H9 (cell line): ENCODE measurements around the gene POU2AF1. TPM values are rescaled to one million over a fixed set of nuclear protein-coding genes. Genes with fewer than 3 reads are reported as not detected.

Experiments
- DNase-seq: peaks from one replicate; pipeline ENCODE4 v3.0.0-alpha.2; 2017
- H2AFZ ChIP-seq: one replicate; pipeline ENCODE4 v1.6.1; 2013; ENCODE audit warnings: mild to moderate bottlenecking, low read length, control low read depth, moderate library complexity
- H2AK5ac ChIP-seq: 2 replicates; pipeline ENCODE4 v1.6.1; 2013; ENCODE audit warnings: low read length, control low read depth, mixed read lengths; ENCODE audit not compliant: insufficient read length
- H2BK120ac ChIP-seq: one replicate; pipeline ENCODE4 v1.6.1; 2013; ENCODE audit warnings: low read depth, mild to moderate bottlenecking, low read length, control low read depth, inconsistent platforms; ENCODE audit not compliant: poor library complexity, severe bottlenecking
- H2BK12ac ChIP-seq: 2 replicates; pipeline ENCODE4 v1.6.1; 2013; ENCODE audit warnings: low read length, control low read depth, mixed read lengths, low read depth; ENCODE audit not compliant: insufficient read length
- H2BK15ac ChIP-seq: 2 replicates; pipeline ENCODE4 v1.6.1; 2013; ENCODE audit warnings: low read depth, low read length, control low read depth
- H2BK20ac ChIP-seq: one replicate; pipeline ENCODE4 v1.6.1; 2013; ENCODE audit warnings: low read depth, mild to moderate bottlenecking, low read length, control low read depth, inconsistent platforms; ENCODE audit not compliant: poor library complexity, severe bottlenecking
- H2BK5ac ChIP-seq: 2 replicates; pipeline ENCODE4 v1.6.1; 2013; ENCODE audit warnings: low read length, control low read depth, mixed read lengths; ENCODE audit not compliant: insufficient read length
- H3K14ac ChIP-seq: 2 replicates; pipeline ENCODE4 v1.6.1; 2013; ENCODE audit warnings: low read length, control low read depth; ENCODE audit not compliant: insufficient read depth
- H3K18ac ChIP-seq: 2 replicates; pipeline ENCODE4 v1.6.1; 2013; ENCODE audit warnings: low read depth, mild to moderate bottlenecking, mixed read lengths, low read length, control low read depth; ENCODE audit not compliant: insufficient read length
- H3K23ac ChIP-seq: 2 replicates; pipeline ENCODE4 v1.6.1; 2013; ENCODE audit warnings: low read length, control low read depth, mixed read lengths, low read depth; ENCODE audit not compliant: insufficient read length
- H3K23me2 ChIP-seq: 2 replicates; pipeline ENCODE4 v1.6.1; 2013; ENCODE audit warnings: low read depth, mild to moderate bottlenecking, mixed read lengths, low read length, control low read depth; ENCODE audit not compliant: insufficient read length, poor library complexity, severe bottlenecking
- H3K27ac ChIP-seq: 2 replicates; pipeline ENCODE4 v1.5.1; 2013; ENCODE audit warnings: low read length, control low read depth, mixed read lengths, low read depth; ENCODE audit not compliant: insufficient read length
- H3K27me3 ChIP-seq: 2 replicates; pipeline ENCODE4 v1.6.1; 2013; ENCODE audit warnings: low read length, control low read depth, inconsistent platforms; ENCODE audit not compliant: insufficient read depth
- H3K4ac ChIP-seq: 2 replicates; pipeline ENCODE4 v1.6.1; 2013; ENCODE audit warnings: low read depth, mild to moderate bottlenecking, control low read depth, inconsistent platforms, low read length, moderate library complexity
- H3K4me1 ChIP-seq: 2 replicates; pipeline ENCODE4 v1.6.1; 2013; ENCODE audit warnings: low read length, control low read depth, inconsistent platforms; ENCODE audit not compliant: insufficient read depth
- H3K4me2 ChIP-seq: 2 replicates; pipeline ENCODE4 v1.6.1; 2013; ENCODE audit warnings: low read length, control low read depth, mixed read lengths; ENCODE audit not compliant: insufficient read length, insufficient read depth
- H3K56ac ChIP-seq: 2 replicates; pipeline ENCODE4 v1.6.1; 2013; ENCODE audit warnings: low read depth, mild to moderate bottlenecking, mixed read lengths, low read length, control low read depth; ENCODE audit not compliant: insufficient read length
- H3K79me1 ChIP-seq: 2 replicates; pipeline ENCODE4 v1.6.1; 2013; ENCODE audit warnings: low read depth, mild to moderate bottlenecking, moderate library complexity, low read length, control low read depth, inconsistent platforms; ENCODE audit not compliant: insufficient read depth, poor library complexity, severe bottlenecking
- H3K79me2 ChIP-seq: 2 replicates; pipeline ENCODE4 v1.6.1; 2013; ENCODE audit warnings: low read length, control low read depth, inconsistent platforms; ENCODE audit not compliant: insufficient read depth
- H3K9ac ChIP-seq: 2 replicates; pipeline ENCODE4 v1.6.1; 2013; ENCODE audit warnings: low read length, control low read depth, mixed read lengths; ENCODE audit not compliant: insufficient read length; ENCODE audit errors: extremely low read depth
- H3K9me3 ChIP-seq: one replicate; pipeline ENCODE4 v1.6.1; 2013; ENCODE audit warnings: low read depth, low read length, inconsistent platforms; ENCODE audit not compliant: control insufficient read depth
- H3T11ph ChIP-seq: one replicate; pipeline ENCODE4 v1.6.1; 2013; ENCODE audit warnings: mild to moderate bottlenecking, low read length, control low read depth, inconsistent platforms
- H4K20me1 ChIP-seq: one replicate; pipeline ENCODE4 v1.6.1; 2013; ENCODE audit not compliant: control insufficient read depth, insufficient read length, insufficient read depth
- H4K5ac ChIP-seq: 2 replicates; pipeline ENCODE4 v1.6.1; 2013; ENCODE audit warnings: low read depth, mild to moderate bottlenecking, mixed read lengths, low read length, control low read depth; ENCODE audit not compliant: insufficient read length
- H4K8ac ChIP-seq: replicated peaks from 2 replicates; pipeline ENCODE4 v1.6.1; 2013; ENCODE audit warnings: low read length, control low read depth, mixed read lengths, low read depth; ENCODE audit not compliant: insufficient read length
- H4K91ac ChIP-seq: 2 replicates; pipeline ENCODE4 v1.6.1; 2013; ENCODE audit warnings: low read depth, mild to moderate bottlenecking, moderate library complexity, mixed read lengths, low read length, control low read depth; ENCODE audit not compliant: insufficient read length
- H3K27ac Mint-ChIP-seq, 3 experiments: 2 replicates in 2 of 3; 3 replicates in 1 of 3; pipeline ENCODE4 v1.8.0; 2020 to 2021; ENCODE audit warnings: mixed read lengths in 3 of 3, mild to moderate bottlenecking in 1 of 3, moderate library complexity in 1 of 3
- H3K27me3 Mint-ChIP-seq: 2 replicates; pipeline ENCODE4 v1.8.0; 2021; ENCODE audit warnings: low read depth, mild to moderate bottlenecking, moderate library complexity, mixed read lengths
- H3K36me3 Mint-ChIP-seq, 3 experiments: 2 replicates in 2 of 3; 3 replicates in 1 of 3; pipeline ENCODE4 v1.8.0; 2020 to 2021; ENCODE audit warnings: low read depth in 3 of 3, mixed read lengths in 3 of 3; ENCODE audit not compliant: insufficient read depth in 1 of 3
- H3K4me1 Mint-ChIP-seq, 2 experiments: 2 replicates each; pipeline ENCODE4 v1.8.0; 2020; ENCODE audit warnings: mixed read lengths in 2 of 2
- H3K4me3 Mint-ChIP-seq, 2 experiments: 2 replicates in 1 of 2; 3 replicates in 1 of 2; pipeline ENCODE4 v1.8.0; 2020 to 2021; ENCODE audit warnings: mild to moderate bottlenecking in 2 of 2, mixed read lengths in 2 of 2, moderate library complexity in 1 of 2
- H3K9me3 Mint-ChIP-seq, 2 experiments: 2 replicates in 1 of 2; 3 replicates in 1 of 2; pipeline ENCODE4 v1.8.0; 2020; ENCODE audit warnings: mild to moderate bottlenecking in 2 of 2, mixed read lengths in 2 of 2, moderate library complexity in 1 of 2
- CTCF ChIP-seq: fragments of 200-600 bp; sonication (generic); conservative IDR thresholded peaks from 3 replicates; pipeline ENCODE4 v1.8.0; 2021; ENCODE audit warnings: antibody characterized with exemption, mild to moderate bottlenecking
- WGBS: extraction: QIAGEN DNeasy Blood & Tissue Kit; methylation state at CpG from one replicate; pipeline ENCODE4 v1.1.7; 2013; ENCODE audit warnings: missing lambda C conversion rate, low lambda C conversion rate, mixed read lengths; ENCODE audit not compliant: insufficient read length; ENCODE audit errors: extremely low coverage; 5-methylcytosine and 5-hydroxymethylcytosine counted together
- total RNA-seq: library from RNA; stranded (reverse); gene quantifications from 2 replicates; pipeline ENCODE4 v1.2.1, GENCODE V29; 2021

Gene POU2AF1
- total RNA-seq, 1 experiment from 2014 or later = not detected

GRCh38 chr11:111406091-111406490 lies 27.0 kb upstream of the POU2AF1 start:
- H3K79me2 ChIP-seq = no peaks in the 10 kb centered on the region
- no peak overlapping the region for H2AFZ ChIP-seq
- H3K4me3 Mint-ChIP-seq = no peak overlapping the region
- H2BK5ac ChIP-seq = no peak overlapping the region
- no peak overlapping the region for H3K27ac ChIP-seq
- H4K91ac ChIP-seq = no peak overlapping the region
- H3T11ph ChIP-seq = no peak overlapping the region
- WGBS = no CpG with 5 or more reads among the region's 2 CpGs
- H3K4me1 Mint-ChIP-seq = peaks cover 3 to 4% of the 10 kb centered on the region in 2 experiments; a peak in 3 of 4 replicates
- H4K5ac ChIP-seq = no peak overlapping the region
- no peak overlapping the region for H3K56ac ChIP-seq
- H3K27me3 ChIP-seq = no peaks in the 10 kb centered on the region
- no peak for DNase-seq
- TF ChIP-seq CTCF = no peak
- no peak overlapping the region for H3K14ac ChIP-seq
- H3K4ac ChIP-seq = no peak overlapping the region
- H2BK20ac ChIP-seq = no peak overlapping the region
- H3K9me3 ChIP-seq = no peaks in the 10 kb centered on the region
- no peak overlapping the region for H4K8ac ChIP-seq
- no peaks in the 10 kb centered on the region for H3K36me3 Mint-ChIP-seq
- H4K20me1 ChIP-seq = no peaks in the 10 kb centered on the region
- no peak overlapping the region for H3K23ac ChIP-seq
- H2BK15ac ChIP-seq = no peak overlapping the region
- H3K27me3 Mint-ChIP-seq = no peaks in the 10 kb centered on the region; the same call in 1 of the 2 replicates
- no peak overlapping the region for H2BK12ac ChIP-seq
- H3K18ac ChIP-seq = no peak overlapping the region
- no peak overlapping the region for H2BK120ac ChIP-seq
- no peak overlapping the region for H2AK5ac ChIP-seq
- H3K4me1 ChIP-seq = no peaks in the 10 kb centered on the region
- no peaks in the 10 kb centered on the region for H3K79me1 ChIP-seq
- H3K9me3 Mint-ChIP-seq = no peaks in the 10 kb centered on the region; a peak in 1 of 5 replicates
- no peak overlapping the region for H3K27ac Mint-ChIP-seq
- H3K9ac ChIP-seq = no peak overlapping the region
- no peak overlapping the region for H3K4me2 ChIP-seq
- H3K23me2 ChIP-seq = no peaks in the 10 kb centered on the region
